Stimulated activated CD4-positive, alpha-beta T cell treated with anti-CD3 and anti-CD28 coated beads, Interleukin-15, amount 100 ng/mL, for 48 hours (primary cell): ENCODE results near the gene CNTF.
"Not testable (repeated sequence)": the region's sequence is repeated elsewhere in the genome, so short reads cannot be mapped to it uniquely, and the experiment has no call there.

Experiments used
- DNase-seq, 2 donors: peaks; one replicate each; pipeline ENCODE4 v3.0.0-alpha.2; 2020; ENCODE audit warnings: low read depth in 2 of 2

The CNTF gene, protein sequence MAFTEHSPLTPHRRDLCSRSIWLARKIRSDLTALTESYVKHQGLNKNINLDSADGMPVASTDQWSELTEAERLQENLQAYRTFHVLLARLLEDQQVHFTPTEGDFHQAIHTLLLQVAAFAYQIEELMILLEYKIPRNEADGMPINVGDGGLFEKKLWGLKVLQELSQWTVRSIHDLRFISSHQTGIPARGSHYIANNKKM

GRCh38 chr11:58622344-58622743, at the start of gene CNTF:
TSS of gene CNTF (plus strand) at chr11:58622665. CDS start at chr11:58622753, 88 bp downstream.
- DNase-seq: no peak

DNA sequence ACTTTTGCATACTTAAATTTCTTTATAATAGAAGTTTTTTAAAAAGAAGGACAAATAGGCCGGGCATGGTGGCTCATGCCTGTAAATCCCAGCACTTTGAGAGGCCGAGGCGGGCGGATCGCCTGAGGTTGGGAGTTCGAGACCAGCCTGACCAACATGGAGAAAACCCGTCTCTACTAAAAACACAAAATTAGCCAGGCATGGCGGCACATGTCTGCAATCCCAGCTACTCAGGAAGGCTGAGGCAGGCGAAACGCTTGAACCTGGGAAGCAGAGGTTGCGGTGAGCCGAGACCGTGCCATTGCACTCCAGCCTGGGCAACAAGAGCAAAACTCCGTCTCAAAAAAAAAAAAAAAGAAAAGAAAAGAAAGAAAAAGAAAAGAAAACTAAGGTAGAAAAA, 49.6 kb upstream of the CNTF start:
- DNase-seq: not testable (repeated sequence)

DNA sequence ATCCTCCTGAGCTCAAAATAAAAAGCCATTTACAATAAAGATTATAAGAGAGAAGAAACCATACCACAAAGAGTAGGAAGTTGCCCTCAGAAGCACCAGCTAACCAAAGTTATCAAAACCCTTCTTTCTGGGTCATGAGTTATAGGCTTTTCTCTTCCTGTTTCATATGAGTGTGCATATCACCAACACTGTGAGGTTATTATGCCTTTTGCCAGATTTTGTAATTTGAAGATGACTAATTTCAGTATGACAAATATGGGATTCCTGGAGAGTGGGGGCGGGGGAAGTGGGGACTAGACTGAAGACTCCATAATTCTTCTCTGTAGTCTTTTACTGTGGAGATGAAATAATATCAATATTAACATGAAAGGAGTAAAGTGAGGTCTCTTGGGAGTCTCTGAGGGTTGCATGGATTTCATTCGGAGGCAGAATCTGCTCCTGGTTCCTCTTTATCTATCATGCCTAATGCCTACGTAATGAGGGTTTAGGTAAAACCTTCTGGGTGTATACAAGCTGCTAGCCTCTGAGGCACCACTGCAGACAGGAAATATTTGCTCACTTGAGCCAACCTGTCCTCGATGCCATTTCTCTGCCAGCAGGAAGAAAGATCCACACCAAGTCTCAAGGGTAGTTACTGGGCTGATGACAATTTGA, 48.9 kb upstream of the CNTF start:
- peak; percentile 57 to 65 for DNase-seq

- no peak for DNase-seq
Observed at GRCh38 chr11:58574881-58575280, 47.6 kb upstream of the CNTF start.

GRCh38 chr11:58575377-58576020, 47.0 kb upstream of the CNTF start, which contains the start of gene LPXN:
TSS of gene LPXN (minus strand) at chr11:58575856. CDS start at chr11:58575772, 84 bp downstream.
- no peak for DNase-seq

- no peak for DNase-seq
Observed at GRCh38 chr11:58576887-58577471, 45.5 kb upstream of the CNTF start.

DNA sequence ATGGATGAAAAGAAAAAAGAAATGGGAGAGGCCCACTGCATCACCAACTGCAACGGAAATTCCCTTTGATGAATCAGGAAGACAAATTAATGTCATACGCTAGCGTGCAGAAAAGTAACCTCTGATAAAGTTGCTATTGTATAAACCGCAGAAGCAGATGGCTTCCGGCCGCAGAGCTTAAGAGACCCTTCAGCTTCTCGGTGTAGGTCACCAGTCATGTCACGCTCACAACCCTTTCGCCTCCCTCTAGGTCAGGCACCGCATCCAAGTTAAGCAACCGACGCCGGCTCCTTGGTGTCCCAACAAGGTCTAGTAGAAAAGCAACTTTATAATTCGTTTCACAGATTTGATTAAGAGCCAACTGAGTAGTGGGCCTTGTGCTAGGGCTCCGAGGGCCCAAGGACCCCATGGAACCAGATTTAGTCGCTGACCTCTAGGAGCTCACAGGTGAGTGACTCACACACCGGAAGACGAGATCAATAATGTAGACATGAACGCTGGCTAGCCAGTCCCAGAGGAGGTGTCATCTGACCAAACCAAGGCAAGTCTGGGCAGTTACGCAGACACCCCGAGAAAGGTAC, 44.8 kb upstream of the CNTF start:
- DNase-seq: peak; percentile 55 to 71

GRCh38 chr11:58578136-58578634, 44.3 kb upstream of the CNTF start:
- DNase-seq: peak; percentile 83 to 88

DNA sequence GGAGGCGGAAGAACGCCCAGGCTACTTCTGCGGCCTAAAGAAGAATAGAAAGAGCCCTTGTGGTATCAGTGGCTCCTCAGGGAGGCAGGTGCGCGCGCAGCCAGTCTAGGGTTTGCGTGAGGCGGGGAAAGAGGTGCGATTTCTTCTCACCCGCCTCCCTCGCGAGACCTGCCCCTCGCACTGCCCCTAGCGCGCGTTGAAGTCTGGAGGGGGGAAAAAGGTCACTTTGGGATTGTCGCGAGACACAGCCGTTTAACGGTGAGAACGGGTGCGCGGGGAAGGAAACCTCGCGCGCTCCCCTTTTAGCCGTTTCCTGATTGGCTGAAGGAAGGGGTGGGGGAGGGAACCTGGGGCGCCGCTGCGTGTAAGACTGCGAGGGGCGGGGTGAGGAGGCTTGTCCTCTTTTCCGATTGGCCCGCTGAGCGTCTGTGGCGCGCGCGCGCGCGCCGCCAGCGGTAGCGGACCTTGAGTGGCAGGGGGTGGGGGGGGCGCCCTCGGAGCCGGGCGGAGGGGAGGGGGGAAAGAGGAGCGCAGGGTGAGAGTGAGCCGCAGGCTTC, 43.8 kb upstream of the CNTF start, which contains the start of gene ZFP91:
ZFP91 (plus strand) TSS at position 429 of the 557 bp plus-strand sequence. CDS start 219 bp downstream, outside the sequence.
- peak; percentile 94 to 95 for DNase-seq

GRCh38 chr11:58579192-58580129, 43.0 kb upstream of the CNTF start:
- peak; percentile 87 for DNase-seq

- no peak for DNase-seq
Observed at GRCh38 chr11:58580311-58580710, 42.2 kb upstream of the CNTF start.

DNA sequence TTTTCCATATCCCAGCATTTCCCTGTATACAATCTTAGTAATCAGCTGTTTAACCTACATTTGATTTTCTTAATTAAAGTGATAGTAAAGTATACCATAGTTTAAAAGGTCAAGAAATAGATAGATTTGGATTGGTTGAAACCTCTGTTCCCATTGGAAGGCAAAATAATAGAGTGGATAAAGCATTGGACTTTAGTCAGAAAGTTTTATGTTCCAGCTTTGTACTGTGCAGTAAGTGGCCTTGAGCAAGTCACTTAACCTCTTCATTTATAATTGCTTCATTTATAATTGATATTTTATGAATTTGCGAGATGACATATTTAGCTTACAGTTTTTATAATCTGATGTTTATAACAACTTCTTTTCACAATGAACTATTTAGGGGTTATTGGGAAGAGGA, 40.0 kb upstream of the CNTF start:
- no peak for DNase-seq

GRCh38 chr11:58586998-58587397, 35.5 kb upstream of the CNTF start:
- DNase-seq: no peak

DNA sequence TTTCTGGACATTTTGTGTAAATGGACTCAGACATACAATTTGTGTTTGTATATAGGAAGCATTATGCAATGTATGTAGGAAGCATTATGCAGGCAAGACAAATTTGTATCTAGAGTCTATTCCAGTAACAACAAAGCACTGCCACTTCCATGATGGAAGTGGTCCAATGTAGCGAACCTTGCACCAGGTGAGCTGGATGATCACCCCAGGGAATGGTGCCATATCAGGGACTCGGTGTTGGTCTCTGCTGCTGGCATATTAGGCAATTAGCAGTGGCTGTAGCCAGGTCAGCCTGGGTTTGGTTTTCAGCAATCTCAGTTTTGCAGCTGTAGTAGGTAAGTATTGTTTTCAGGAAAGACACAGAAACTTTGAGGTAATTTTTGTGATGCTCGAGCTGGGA, 30.8 kb upstream of the CNTF start:
- DNase-seq: no peak

GRCh38 chr11:58592760-58593472, 29.5 kb upstream of the CNTF start:
- peak in 1 of 2 donors; percentile 52 for DNase-seq

DNA sequence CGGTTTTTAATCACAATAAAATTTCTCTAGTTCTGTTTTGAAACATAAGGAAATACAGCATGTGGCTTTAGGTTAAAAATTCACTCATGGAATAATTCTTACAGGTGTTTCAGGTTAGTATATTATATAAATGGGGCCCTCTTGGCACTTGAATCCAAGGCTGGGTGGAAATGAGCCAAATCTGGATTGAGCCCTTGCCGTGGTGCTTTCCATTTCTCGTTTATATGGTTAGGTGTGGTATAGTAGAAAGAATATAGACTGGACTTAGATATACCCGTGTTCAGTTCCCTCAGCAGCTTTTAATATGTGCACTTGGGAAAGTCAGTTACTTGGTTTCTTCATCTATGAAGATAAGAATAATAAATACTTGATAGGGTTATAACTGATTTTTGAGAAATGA, 27.6 kb upstream of the CNTF start:
- no peak for DNase-seq

DNA sequence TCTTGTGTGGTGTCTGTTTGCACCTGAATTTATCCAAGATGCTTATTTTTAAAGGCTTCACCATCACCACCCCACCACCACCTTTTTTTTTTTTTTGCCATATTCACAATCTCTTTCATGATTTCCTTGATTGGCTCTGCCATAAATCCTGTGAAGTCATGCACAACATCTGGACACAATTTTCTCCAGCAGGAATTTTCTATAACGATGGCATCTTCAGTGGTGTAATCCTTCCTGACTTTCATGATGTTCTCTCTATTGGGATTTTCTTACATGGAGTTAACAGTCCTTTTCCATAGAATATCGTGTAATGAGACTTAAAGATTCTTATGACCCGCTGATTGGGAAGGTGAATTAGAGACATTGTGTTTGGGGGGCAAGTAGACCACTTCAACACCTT, 25.8 kb upstream of the CNTF start:
- DNase-seq: no peak

GRCh38 chr11:58597486-58598144, 24.9 kb upstream of the CNTF start:
- no peak for DNase-seq

DNA sequence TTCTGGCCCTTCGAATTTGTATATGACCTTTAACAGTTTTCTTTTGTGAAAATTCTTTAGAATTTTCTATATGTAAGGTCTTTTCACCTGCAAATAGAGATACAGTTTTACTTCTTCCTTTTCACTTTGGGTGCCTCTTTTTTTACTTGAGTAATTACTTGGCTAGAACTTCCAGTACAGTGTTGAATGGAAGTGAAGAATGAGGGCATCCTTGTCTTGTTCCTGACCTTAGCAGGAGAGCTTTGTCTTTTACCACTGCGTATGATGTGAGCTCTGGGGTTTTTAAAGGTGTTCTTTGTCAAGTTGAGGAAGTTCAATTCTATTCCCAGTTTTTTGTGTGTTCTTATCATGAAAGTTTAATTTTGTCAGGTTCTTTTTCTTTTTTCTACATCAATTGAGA, 22.0 kb upstream of the CNTF start:
- DNase-seq: no peak
